ENCODE measurements around the gene COLGALT1. TPM values are rescaled to one million over a fixed set of nuclear protein-coding genes. Genes with fewer than 3 reads are reported as not detected.

Gene COLGALT1
- 140 and 222 TPM in 2 replicates for total RNA-seq

DNA sequence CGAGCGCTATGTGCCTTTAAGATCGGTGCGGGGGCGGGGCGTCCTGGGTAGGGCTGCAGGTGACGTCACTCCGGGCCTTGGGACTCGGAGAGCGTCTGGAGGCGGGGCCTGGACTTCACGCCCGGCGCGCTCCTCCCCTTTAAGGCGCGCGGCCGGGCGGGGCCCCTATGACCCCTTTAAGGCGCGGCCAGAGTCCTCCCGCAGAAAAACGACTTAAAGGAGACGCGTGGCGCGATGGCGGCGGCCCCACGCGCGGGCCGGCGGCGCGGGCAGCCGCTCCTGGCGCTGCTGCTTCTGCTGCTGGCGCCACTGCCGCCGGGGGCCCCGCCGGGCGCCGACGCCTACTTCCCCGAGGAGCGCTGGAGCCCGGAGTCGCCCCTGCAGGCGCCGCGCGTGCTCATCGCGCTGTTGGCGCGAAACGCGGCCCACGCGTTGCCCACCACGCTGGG is at the start of gene COLGALT1:
Gene COLGALT1 (plus strand): TSS at position 170 of the 449 bp plus-strand sequence. CDS start 65 bp downstream, at position 235.

Other genes starting within 250 kb of the COLGALT1 start
- 21.4 and 23.2 TPM in 2 replicates for gene MRPL34, start 249.8 kb upstream of the COLGALT1 start, total RNA-seq
- gene DDA1, start 246.1 kb upstream of the COLGALT1 start, total RNA-seq, result 27.3 and 37.1 TPM in 2 replicates
- 4.5 and 7.6 TPM in 2 replicates for gene ANO8, start 220.8 kb upstream of the COLGALT1 start, total RNA-seq
- gene GTPBP3, start 218.1 kb upstream of the COLGALT1 start, total RNA-seq, result 17.2 and 17.4 TPM in 2 replicates
- gene PLVAP, start 178.3 kb upstream of the COLGALT1 start, total RNA-seq, result not detected in 2 replicates
- gene CCDC194, start 161.5 kb upstream of the COLGALT1 start, total RNA-seq, result not detected in 2 replicates
- gene BST2, start 150.0 kb upstream of the COLGALT1 start, total RNA-seq, result 0.92 and 4.5 TPM in 2 replicates
- 32.3 and 41.0 TPM in 2 replicates for gene MVB12A, start 135.6 kb upstream of the COLGALT1 start, total RNA-seq
- under 0.01 TPM in 1 of 2 replicates, not detected in the other for gene TMEM221, start 107.0 kb upstream of the COLGALT1 start, total RNA-seq
- gene NXNL1, start 94.7 kb upstream of the COLGALT1 start, total RNA-seq, result not detected in 2 replicates
- 17.4 and 17.8 TPM in 2 replicates for gene SLC27A1, start 85.1 kb upstream of the COLGALT1 start, total RNA-seq
- gene PGLS, start 44.0 kb upstream of the COLGALT1 start, total RNA-seq, result 55.5 and 55.7 TPM in 2 replicates
- gene UNC13A, start 132.7 kb downstream of the COLGALT1 start, total RNA-seq, result 0.30 and 0.97 TPM in 2 replicates
- 11.3 and 52.6 TPM in 2 replicates for gene MAP1S, start 163.8 kb downstream of the COLGALT1 start, total RNA-seq
- gene FCHO1, start 195.8 kb downstream of the COLGALT1 start, total RNA-seq, result 0.37 TPM in 1 of 2 replicates, not detected in the other
- gene B3GNT3, start 239.5 kb downstream of the COLGALT1 start, total RNA-seq, result not detected in 2 replicates

Measured in smooth muscle cell of the umbilical artery (primary cell).